ENCODE results near the gene SPPL3. TPM values are rescaled to one million over a fixed set of nuclear protein-coding genes. Genes with fewer than 3 reads are reported as not detected.

Gene SPPL3
- total RNA-seq, 4 donors from 2014 or later = 16.8 to 28.7 (median 22.7) TPM

DNA sequence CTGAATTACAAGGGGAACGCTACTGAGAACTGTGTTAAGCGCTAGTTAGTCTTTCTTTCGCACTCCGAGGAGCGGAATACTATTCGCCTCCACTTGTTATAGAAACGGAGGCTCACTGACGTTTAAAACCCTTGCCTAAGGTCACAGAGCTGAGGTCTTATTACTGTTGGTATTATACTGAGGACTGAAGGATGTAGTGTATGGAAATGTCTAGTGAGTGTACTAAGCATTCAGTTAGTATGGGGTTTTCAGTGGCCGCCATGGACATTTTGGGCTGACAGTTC lies 177.7 kb downstream of the SPPL3 start:
- DNase-seq (ENCODE audit: low spot score) (no peak), ATAC-seq (ENCODE audit: low FRiP score) (no peak)
- TF ChIP-seq, protein P1, sequence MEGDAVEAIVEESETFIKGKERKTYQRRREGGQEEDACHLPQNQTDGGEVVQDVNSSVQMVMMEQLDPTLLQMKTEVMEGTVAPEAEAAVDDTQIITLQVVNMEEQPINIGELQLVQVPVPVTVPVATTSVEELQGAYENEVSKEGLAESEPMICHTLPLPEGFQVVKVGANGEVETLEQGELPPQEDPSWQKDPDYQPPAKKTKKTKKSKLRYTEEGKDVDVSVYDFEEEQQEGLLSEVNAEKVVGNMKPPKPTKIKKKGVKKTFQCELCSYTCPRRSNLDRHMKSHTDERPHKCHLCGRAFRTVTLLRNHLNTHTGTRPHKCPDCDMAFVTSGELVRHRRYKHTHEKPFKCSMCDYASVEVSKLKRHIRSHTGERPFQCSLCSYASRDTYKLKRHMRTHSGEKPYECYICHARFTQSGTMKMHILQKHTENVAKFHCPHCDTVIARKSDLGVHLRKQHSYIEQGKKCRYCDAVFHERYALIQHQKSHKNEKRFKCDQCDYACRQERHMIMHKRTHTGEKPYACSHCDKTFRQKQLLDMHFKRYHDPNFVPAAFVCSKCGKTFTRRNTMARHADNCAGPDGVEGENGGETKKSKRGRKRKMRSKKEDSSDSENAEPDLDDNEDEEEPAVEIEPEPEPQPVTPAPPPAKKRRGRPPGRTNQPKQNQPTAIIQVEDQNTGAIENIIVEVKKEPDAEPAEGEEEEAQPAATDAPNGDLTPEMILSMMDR (IDR thresholded peaks at IDR 0.05) = no peak

GRCh38 chr12:120725659-120726509 lies 178.3 kb downstream of the SPPL3 start, which contains the start of gene ACADS:
ACADS (plus strand) TSS chr12:120725826; CDS start chr12:120725886, 60 bp downstream.
- ATAC-seq (ENCODE audit: low FRiP score) = peak; percentile 99
- TF ChIP-seq, protein P1 (IDR thresholded peaks at IDR 0.05) = no peak
- peak; percentile 57 for DNase-seq (ENCODE audit: low spot score)

- DNase-seq (ENCODE audit: low spot score) (no peak), ATAC-seq (ENCODE audit: low FRiP score) (no peak)
- TF ChIP-seq, protein P1 (IDR thresholded peaks at IDR 0.05) = no peak
These were observed 179.0 kb downstream of the SPPL3 start for GRCh38 chr12:120725151-120725658.

- TF ChIP-seq, protein P1 (IDR thresholded peaks at IDR 0.05) = no peak
- no peak for DNase-seq (ENCODE audit: low spot score)
- ATAC-seq (ENCODE audit: low FRiP score) = no peak
These were observed 179.4 kb downstream of the SPPL3 start for GRCh38 chr12:120724720-120725119.

- ATAC-seq (ENCODE audit: low FRiP score) (no peak), DNase-seq (ENCODE audit: low spot score) (no peak)
- TF ChIP-seq, protein P1 (IDR thresholded peaks at IDR 0.05) = no peak
These were observed 181.4 kb downstream of the SPPL3 start for GRCh38 chr12:120722784-120723183.

GRCh38 chr12:120721866-120722265 lies 182.3 kb downstream of the SPPL3 start:
- DNase-seq (ENCODE audit: low spot score) (no peak), ATAC-seq (ENCODE audit: low FRiP score) (no peak)
- TF ChIP-seq, protein P1 (IDR thresholded peaks at IDR 0.05) = no peak
